Dedifferentiated amniotic fluid mesenchymal stem cell (primary cell): ENCODE results near the gene MEDAG.
A peak's percentile ranks its signal among the peaks of the same experiment; 100 is the strongest.
"Not testable (repeated sequence)": the region's sequence is repeated elsewhere in the genome, so short reads cannot be mapped to it uniquely, and the experiment has no call there.

Source experiments
- DNase-seq: peaks from one replicate; pipeline ENCODE4 v3.0.0-alpha.2; 2016; ENCODE audit errors: extremely low spot score

The MEDAG gene

GRCh38 chr13:30907121-30907861 lies 1.2 kb downstream of the MEDAG start:
- DNase-seq: peak; percentile 52

GRCh38 chr13:30908416-30908980 lies 2.4 kb downstream of the MEDAG start:
- peak; percentile 44 for DNase-seq

GRCh38 chr13:30910676-30911075 lies 4.6 kb downstream of the MEDAG start:
- no peak for DNase-seq

- no peak for DNase-seq
These were observed 9.8 kb downstream of the MEDAG start for GRCh38 chr13:30915691-30916541.

- no peak for DNase-seq
These were observed 10.9 kb downstream of the MEDAG start for GRCh38 chr13:30916991-30917390.

GRCh38 chr13:30918662-30919405 lies 12.8 kb downstream of the MEDAG start:
- DNase-seq: no peak

- no peak for DNase-seq
These were observed 14.3 kb downstream of the MEDAG start for GRCh38 chr13:30920162-30920909.

- DNase-seq: no peak
These were observed 17.3 kb downstream of the MEDAG start for GRCh38 chr13:30923418-30923817.

GRCh38 chr13:30924721-30925120 lies 18.6 kb downstream of the MEDAG start:
- DNase-seq: no peak

- DNase-seq: no peak
These were observed 19.4 kb downstream of the MEDAG start for GRCh38 chr13:30925429-30925828.

- no peak for DNase-seq
These were observed 20.7 kb downstream of the MEDAG start for GRCh38 chr13:30926781-30927180.

GRCh38 chr13:30927188-30927587 lies 21.1 kb downstream of the MEDAG start:
- not testable (repeated sequence) for DNase-seq

- DNase-seq: no peak
These were observed 21.5 kb downstream of the MEDAG start for GRCh38 chr13:30927595-30927994.

GRCh38 chr13:30928978-30929377 lies 22.9 kb downstream of the MEDAG start:
- DNase-seq: no peak

GRCh38 chr13:30932481-30933353 lies 26.6 kb downstream of the MEDAG start, which contains the start of gene TEX26:
Gene TEX26 (plus strand): TSS chr13:30932656. CDS start chr13:30932716, 60 bp downstream.
- DNase-seq: no peak

- DNase-seq: no peak
These were observed 27.2 kb downstream of the MEDAG start for GRCh38 chr13:30933354-30933670.

GRCh38 chr13:30934381-30934780 lies 28.3 kb downstream of the MEDAG start:
- DNase-seq: no peak

GRCh38 chr13:30934803-30935202 lies 28.7 kb downstream of the MEDAG start:
- DNase-seq: no peak

- DNase-seq: no peak
These were observed 30.9 kb downstream of the MEDAG start for GRCh38 chr13:30936971-30937370.

GRCh38 chr13:30943881-30944280 lies 37.8 kb downstream of the MEDAG start:
- DNase-seq: no peak
